ENCODE measurements around the gene SKAP1. TPM values are rescaled to one million over a fixed set of nuclear protein-coding genes. Genes with fewer than 3 reads are reported as not detected.
A peak's percentile ranks its signal among the peaks of the same experiment; 100 is the strongest.

SKAP1 gene
- total RNA-seq, 1 donor from 2014 or later = not detected

DNA sequence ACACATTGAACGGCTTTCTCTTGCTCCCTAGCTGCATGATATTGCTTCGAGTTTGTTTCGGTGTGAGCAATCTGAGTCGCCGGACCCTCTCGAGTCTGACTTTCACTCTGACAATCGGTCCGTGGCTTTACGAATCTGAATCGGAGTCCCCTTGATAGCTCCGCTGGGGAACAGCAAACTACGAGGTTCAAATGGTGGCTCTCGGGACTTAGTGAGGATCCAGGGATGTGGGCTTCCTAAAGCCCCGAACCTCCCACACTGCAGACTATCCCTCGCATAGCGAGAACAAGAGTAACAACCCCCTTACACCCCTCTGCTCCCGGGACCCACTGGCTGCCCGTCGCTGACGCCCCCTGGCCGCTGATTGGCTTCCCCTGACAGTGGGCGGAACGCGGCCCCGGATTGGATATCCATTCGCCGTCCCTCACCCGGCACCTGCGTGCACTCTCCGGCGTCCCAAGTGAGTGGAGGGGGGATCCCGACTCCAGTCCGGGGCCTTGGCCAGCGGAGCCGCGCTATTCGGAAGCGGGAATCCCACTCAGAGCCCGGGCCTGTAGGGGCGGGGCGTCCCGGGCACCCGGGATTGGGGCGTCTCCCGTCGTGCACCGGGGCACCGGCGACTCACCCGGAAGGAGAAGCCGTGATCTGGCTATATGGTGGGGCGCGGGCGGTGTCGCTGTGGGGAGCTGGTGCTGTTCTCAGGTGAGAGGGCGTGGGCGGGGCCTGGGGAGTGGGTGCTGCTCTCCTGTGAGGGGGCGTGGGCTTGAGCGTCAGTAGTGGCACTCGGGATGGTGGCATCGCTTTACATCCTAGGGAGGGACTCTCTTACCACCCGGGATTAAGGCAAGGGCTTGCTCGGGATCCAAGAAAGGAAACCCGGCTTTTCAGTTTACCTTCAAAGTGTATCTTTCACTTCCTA is 322.6 kb downstream of the SKAP1 start, which contains the start of gene SNX11:
Gene SNX11, plus strand, starts transcription at position 630 of the 919 bp plus-strand sequence. CDS start 4,278 bp downstream, outside the sequence.
- Histone ChIP-seq H3K27me3 (ENCODE audit: control insufficient read depth, insufficient read depth, low read length) (no peaks in the 10 kb centered on the region), H3K36me3 (ENCODE audit: control insufficient read depth, insufficient read depth, low read length) (peaks cover 2% of the 10 kb centered on the region), H3K4me3 (ENCODE audit: low read depth, low read length) (peak within 1 kb of the TSS; percentile 74)
- TF ChIP-seq, protein P1, sequence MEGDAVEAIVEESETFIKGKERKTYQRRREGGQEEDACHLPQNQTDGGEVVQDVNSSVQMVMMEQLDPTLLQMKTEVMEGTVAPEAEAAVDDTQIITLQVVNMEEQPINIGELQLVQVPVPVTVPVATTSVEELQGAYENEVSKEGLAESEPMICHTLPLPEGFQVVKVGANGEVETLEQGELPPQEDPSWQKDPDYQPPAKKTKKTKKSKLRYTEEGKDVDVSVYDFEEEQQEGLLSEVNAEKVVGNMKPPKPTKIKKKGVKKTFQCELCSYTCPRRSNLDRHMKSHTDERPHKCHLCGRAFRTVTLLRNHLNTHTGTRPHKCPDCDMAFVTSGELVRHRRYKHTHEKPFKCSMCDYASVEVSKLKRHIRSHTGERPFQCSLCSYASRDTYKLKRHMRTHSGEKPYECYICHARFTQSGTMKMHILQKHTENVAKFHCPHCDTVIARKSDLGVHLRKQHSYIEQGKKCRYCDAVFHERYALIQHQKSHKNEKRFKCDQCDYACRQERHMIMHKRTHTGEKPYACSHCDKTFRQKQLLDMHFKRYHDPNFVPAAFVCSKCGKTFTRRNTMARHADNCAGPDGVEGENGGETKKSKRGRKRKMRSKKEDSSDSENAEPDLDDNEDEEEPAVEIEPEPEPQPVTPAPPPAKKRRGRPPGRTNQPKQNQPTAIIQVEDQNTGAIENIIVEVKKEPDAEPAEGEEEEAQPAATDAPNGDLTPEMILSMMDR (IDR thresholded peaks at IDR 0.05; ENCODE audit: insufficient read depth, low read length, severe bottlenecking) = peak; percentile 10
- no peak for FAIRE-seq
- DNase-seq (ENCODE audit: low read depth) = peak; percentile 71

DNA sequence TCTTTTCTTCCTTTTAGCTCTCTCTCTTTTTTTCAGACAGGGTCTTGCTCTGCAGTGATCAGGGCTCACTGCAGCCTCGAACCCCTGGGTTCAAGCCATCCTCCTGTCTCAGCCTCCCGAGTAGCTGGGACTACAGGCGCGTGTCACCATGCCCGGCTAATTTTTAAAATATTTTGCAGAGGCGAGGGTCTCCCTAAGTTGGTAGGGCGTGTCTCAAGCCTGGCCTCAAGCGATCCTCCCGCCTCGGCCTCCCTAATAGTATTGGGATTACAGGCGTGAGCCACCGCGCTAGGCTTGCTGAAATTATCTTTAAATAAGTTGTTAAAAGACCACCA is 323.2 kb downstream of the SKAP1 start:
- Histone ChIP-seq H3K36me3 (ENCODE audit: control insufficient read depth, insufficient read depth, low read length) (no peaks in the 10 kb centered on the region), H3K4me3 (ENCODE audit: low read depth, low read length) (peak overlapping the region; percentile 74), H3K27me3 (ENCODE audit: control insufficient read depth, insufficient read depth, low read length) (no peaks in the 10 kb centered on the region)
- TF ChIP-seq, protein P1 (IDR thresholded peaks at IDR 0.05; ENCODE audit: insufficient read depth, low read length, severe bottlenecking) = no peak
- DNase-seq (ENCODE audit: low read depth) = no peak
- no peak for FAIRE-seq

DNA sequence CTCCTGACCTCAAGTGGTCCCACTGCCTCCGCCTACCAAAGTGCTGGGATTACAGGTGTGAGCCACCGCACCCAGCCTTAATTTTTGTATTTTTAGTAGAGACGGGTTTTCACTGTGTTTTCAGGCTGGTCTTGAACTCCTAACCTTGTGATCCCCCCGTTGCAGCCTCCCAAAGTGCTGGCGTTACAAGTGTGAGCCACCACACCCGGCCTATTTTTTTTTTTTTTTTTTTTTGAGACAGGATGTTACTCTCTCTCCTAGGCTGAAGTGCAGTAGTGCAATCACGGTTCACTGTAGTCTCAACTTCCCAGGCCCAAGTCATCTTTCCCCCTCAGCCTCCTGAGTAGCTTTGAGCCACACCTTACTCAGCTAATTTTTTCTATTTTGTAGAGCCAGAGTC is 325.6 kb downstream of the SKAP1 start:
- Histone ChIP-seq H3K36me3 (ENCODE audit: control insufficient read depth, insufficient read depth, low read length) (no peaks in the 10 kb centered on the region), H3K27me3 (ENCODE audit: control insufficient read depth, insufficient read depth, low read length) (no peaks in the 10 kb centered on the region), H3K4me3 (ENCODE audit: low read depth, low read length) (no peak overlapping the region)
- TF ChIP-seq, protein P1 (IDR thresholded peaks at IDR 0.05; ENCODE audit: insufficient read depth, low read length, severe bottlenecking) = no peak
- no peak for DNase-seq (ENCODE audit: low read depth)
- FAIRE-seq = no peak

DNA sequence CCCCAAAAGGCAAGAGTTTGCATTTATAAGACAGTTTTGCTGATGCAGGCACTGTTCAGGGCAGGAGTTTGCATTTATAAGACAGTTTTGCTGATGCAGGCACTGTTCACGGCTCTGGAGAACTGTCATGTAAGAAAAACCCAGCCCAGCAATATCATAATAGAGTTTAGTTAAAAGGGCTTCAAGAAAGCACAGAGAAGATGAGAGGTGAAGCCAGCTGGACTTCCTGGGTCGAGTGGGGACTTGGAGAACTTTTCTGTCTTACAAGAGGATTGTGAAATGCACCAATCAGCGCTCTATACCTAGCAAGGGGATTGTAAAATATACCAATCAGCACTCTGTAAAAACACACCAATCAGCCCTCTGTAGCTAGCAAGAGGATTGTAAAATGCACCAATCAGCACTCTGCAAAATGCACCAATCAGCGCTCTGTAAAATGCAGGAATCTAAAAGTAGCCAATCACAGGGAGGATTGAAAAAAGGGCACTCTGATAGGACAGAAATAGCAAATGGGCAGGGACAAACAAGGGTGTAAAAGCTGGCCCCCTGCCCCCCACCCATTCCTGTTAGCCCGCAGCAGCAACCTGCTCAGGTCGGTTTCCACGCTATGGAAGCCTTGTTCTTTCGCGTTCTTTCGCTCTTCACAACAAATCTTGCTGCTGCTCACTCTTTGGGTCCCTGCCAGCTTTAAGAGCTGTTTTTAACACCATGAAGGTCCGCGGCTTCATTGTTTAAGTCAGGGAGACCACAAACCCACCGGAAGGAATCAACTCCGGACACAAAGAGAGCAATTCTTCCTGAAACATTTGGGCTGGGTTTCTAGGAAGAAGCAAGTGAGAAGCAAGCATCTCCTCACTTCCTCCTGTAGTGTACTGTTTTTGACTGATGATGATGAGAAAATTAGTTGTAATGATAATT is 327.0 kb downstream of the SKAP1 start:
- no peak for DNase-seq (ENCODE audit: low read depth)
- TF ChIP-seq, protein P1 (IDR thresholded peaks at IDR 0.05; ENCODE audit: insufficient read depth, low read length, severe bottlenecking) = no peak
- Histone ChIP-seq H3K36me3 (ENCODE audit: control insufficient read depth, insufficient read depth, low read length) (no peaks in the 10 kb centered on the region), H3K27me3 (ENCODE audit: control insufficient read depth, insufficient read depth, low read length) (no peaks in the 10 kb centered on the region), H3K4me3 (ENCODE audit: low read depth, low read length) (no peak overlapping the region)
- FAIRE-seq = no peak

DNA sequence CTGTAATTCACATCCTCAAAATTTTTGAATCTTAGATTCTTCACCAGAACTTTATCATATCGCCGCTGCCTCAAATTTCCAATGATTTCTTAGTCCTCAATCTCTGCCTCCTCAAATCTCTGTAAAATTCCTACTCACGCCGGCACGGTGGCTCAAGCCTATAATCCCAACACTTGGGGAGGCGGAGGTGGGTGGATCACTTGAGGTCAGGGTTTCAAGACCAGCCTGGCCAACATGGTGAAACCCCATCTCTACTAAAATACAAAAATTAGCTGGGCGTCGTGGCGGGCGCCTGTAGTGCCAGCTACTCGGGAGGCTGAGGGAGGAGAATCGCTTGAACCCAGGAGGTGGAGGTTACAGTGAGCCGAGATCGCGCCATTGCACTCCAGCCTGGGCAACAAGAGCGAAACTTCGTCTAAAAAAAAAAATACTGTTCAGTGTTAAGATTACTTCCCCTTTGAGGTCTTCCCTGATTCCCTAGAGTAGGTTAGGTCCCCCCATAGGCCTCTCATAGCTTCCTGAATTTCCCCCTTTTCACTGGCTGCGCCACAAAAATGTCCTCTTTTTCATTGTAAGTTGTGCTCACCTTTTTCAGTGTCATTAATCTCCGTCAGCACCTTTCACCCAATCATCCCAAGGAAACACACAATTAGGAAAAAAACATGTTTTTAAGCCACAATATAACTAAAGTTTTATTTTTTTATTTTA is 327.8 kb downstream of the SKAP1 start:
- Histone ChIP-seq H3K36me3 (ENCODE audit: control insufficient read depth, insufficient read depth, low read length) (no peaks in the 10 kb centered on the region), H3K4me3 (ENCODE audit: low read depth, low read length) (no peak overlapping the region), H3K27me3 (ENCODE audit: control insufficient read depth, insufficient read depth, low read length) (no peaks in the 10 kb centered on the region)
- FAIRE-seq (no peak), DNase-seq (ENCODE audit: low read depth) (no peak)
- TF ChIP-seq, protein P1 (IDR thresholded peaks at IDR 0.05; ENCODE audit: insufficient read depth, low read length, severe bottlenecking) = no peak

All from bronchial epithelial cell (primary cell).